HG02840 (cell line): Measurements from ENCODE around the gene MYO16.
"Not testable (repeated sequence)": the region's sequence is repeated elsewhere in the genome, so short reads cannot be mapped to it uniquely, and the experiment has no call there.

Experiments
- ATAC-seq: cut with Tn5 transposase; IDR thresholded peaks from one replicate; pipeline ENCODE4 v1.9.1; 2021; ENCODE audit warnings: mild to moderate bottlenecking, moderate library complexity, moderate number of reproducible peaks; ENCODE audit not compliant: unreplicated experiment, low FRiP score

MYO16 gene

DNA sequence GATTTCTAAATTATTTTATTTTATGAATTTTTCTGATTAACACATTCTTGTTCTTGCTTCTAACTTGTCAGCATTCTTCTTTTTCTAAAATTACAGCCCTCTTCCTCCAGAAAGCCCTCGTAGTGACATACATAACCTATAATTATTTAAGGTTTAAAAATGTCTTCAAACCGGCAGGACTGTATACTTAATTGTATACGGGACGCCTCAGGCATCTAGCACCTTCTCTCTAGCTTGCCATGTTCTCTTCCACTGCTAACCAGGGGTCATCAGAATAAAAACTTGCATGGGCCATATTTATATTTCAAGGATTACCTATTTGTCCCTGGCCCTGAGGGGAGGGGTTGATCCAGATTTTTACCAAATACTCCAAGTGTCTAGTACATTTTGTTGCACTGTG is 380.3 kb downstream of the MYO16 start:
- no peak for ATAC-seq

DNA sequence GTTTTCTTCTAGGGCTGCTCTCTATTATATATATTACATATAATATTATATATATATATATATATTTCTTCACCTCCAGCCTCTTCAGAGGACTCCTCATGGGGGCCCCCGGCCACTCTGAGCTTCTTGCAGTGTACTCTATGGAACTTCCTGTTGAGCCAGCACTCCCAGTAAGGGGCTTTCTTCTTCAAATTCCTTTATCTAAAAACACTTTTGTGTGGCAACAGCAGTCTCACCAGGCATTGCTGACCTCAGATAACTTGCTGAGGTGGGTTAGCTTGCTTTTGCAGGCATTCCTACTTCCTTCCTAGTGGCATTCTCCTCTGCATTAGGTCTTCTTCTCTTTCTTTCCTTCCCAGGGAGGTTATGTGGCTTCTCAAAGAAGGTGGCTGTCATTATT is 381.5 kb downstream of the MYO16 start:
- ATAC-seq = no peak

DNA sequence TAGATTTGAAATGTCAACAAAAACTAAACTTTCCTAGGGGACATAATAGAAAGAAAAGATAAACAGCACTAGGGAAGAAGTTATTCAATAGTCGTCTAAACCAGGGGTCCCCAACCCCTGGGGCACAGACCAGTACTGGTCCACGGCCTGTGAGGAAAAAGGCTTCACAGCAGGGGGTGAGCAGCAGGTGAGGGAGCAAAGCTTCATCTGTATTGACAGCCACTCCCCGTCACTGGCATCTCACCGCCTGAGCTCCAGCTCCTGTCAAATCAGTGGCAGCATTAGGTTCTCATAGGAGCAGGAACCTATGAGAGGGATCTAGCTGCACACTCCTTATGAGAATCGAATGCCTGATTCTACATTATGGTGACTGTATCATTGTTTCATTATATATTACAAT is 382.7 kb downstream of the MYO16 start:
- ATAC-seq = no peak

- no peak for ATAC-seq
These were observed 392.1 kb downstream of the MYO16 start for GRCh38 chr13:109021558-109021957.

- ATAC-seq = no peak
These were observed 395.2 kb downstream of the MYO16 start for GRCh38 chr13:109024611-109025010.

GRCh38 chr13:109026266-109026665 is 396.9 kb downstream of the MYO16 start:
- ATAC-seq = no peak

DNA sequence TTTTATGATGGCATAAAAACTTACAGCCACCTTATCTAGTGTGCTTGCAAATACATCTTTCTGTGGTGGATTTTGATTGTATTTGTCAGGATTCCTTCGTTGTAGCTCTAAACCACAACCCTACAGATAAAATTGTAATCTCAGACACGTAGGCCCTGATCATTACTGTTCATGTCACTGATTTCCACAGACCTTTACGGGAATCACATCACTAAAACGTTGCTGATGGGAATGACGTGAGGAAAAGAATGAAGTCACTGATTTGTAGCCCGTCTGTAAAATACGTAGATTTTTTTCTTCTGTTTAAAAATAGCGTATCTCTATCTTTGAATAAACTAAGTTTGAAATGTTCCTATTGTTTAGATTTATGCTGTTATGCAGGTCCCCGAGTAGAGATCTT is 399.2 kb downstream of the MYO16 start:
- no peak for ATAC-seq

GRCh38 chr13:109033090-109033489 is 403.7 kb downstream of the MYO16 start:
- no peak for ATAC-seq

- ATAC-seq = no peak
These were observed 406.8 kb downstream of the MYO16 start for GRCh38 chr13:109036078-109036780.

GRCh38 chr13:109043636-109044035 is 414.2 kb downstream of the MYO16 start:
- ATAC-seq = no peak

GRCh38 chr13:109055850-109056249 is 426.4 kb downstream of the MYO16 start:
- no peak for ATAC-seq

DNA sequence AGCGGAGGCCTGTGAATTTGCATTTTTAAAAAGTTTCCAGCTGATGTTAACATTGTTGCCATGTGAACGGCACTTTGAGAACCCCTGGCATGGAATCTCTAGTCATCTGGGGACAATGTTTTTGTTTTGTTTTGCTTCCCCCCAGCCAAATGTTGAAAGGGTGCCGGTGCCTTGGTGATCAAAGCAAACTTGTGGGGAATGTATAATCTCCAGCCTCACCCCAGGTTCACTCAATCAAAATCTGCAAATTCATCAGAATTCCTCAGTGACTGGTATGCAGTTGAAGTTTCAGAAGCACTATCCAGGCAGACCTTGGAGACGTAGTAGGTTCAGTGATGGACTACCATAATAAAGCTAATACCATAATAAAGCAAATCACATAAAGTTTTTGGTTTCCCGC is 428.7 kb downstream of the MYO16 start:
- ATAC-seq = no peak

DNA sequence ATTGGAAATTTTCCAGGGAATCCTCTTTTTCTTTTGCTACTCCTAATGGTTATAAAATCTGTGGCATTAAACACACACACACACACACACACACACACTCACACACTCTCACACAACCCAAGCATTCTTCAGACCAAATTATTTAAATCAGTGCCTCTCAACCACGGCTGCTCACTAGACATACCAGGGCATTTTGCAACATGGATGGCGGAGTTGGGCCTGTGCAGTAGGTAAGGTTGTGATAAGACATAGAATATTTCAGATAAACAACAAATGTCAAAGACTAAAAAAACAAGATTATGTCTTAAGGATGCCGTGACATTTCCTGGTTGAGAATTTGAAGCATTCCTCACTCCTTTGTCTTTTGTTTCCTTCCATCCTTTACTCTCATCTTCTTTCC is 443.1 kb downstream of the MYO16 start:
- ATAC-seq = no peak

DNA sequence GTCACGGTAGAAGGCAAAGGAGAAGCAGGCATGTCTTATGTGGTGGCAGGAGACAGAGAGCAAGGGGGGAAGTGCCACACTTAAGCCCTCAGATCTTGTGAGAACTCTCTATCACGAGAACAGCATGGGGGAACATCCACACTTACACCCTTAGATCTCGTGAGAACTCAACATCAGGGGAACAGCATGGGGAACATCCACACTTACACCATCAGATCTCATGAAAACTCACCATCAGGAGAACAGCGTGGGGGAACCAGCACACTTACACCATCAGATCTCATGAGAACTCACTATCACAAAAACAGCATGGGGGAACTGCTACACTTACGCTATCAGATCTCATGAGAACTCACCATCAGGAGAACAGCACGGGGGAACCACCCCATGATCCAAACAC is 445.0 kb downstream of the MYO16 start:
- ATAC-seq = no peak

- no peak for ATAC-seq
These were observed 445.4 kb downstream of the MYO16 start for GRCh38 chr13:109074853-109075252.

- no peak for ATAC-seq
These were observed 458.7 kb downstream of the MYO16 start for GRCh38 chr13:109087916-109088623.

DNA sequence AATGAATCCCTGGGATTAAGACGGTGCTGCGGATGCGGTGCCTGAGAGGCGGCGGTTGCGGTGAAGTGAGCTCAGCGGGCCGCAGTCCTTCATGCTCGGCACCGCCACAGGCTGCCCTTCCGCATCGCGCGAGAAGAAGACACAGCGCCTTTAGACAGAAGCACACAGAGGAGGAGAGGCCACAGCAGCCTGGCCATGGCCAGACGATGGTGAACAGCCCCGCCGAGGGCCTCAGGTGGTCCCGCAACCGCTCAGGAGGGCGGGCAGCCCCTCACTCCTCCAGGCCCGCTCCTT is 459.2 kb downstream of the MYO16 start:
- ATAC-seq = no peak

- no peak for ATAC-seq
These were observed 461.4 kb downstream of the MYO16 start for GRCh38 chr13:109090796-109091195.

DNA sequence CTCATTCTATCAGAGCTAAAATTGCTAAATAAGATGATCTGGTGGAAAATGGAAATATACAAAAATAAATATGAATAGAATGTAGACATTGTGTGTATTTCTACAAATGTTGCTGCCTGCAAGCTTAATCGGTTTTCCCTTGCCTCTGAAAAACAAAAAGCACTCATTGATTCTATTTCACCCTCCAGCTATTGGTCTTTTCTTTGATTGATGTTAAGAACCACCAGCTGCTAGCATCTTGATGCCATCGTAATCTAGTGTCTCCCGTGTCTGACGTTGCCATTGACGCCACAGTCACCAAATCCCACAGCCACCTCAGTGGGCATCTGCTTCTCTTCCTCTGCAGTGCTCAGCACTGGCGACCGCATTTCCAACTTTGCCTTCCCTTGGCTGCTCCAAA is 461.8 kb downstream of the MYO16 start:
- ATAC-seq = no peak

- not testable (repeated sequence) for ATAC-seq
These were observed 462.8 kb downstream of the MYO16 start for GRCh38 chr13:109092186-109092585.

GRCh38 chr13:109093998-109094397 is 464.6 kb downstream of the MYO16 start:
- ATAC-seq = no peak

- no peak for ATAC-seq
These were observed 465.7 kb downstream of the MYO16 start for GRCh38 chr13:109095126-109095525.
